KOPT-K1 (cell line): Measurements from ENCODE around the gene NAPA.

Experiments used
- H3K27ac ChIP-seq: fragments of 200-600 bp; sonication (generic); 2 replicates; pipeline ENCODE4 v1.5.1; 2016; ENCODE audit warnings: antibody characterized with exemption, mild to moderate bottlenecking, low read depth, low read length; ENCODE audit not compliant: poor library complexity, severe bottlenecking
- H3K36me3 ChIP-seq: fragments of 200-600 bp; sonication (generic); 2 replicates; pipeline ENCODE4 v1.5.1; 2017; ENCODE audit warnings: antibody characterized with exemption, mild to moderate bottlenecking, low read length, moderate library complexity; ENCODE audit not compliant: insufficient read depth
- H3K9me3 ChIP-seq: fragments of 200-600 bp; sonication (generic); 2 replicates; pipeline ENCODE4 v1.5.1; 2017; ENCODE audit warnings: antibody characterized with exemption, low read length, mild to moderate bottlenecking; ENCODE audit not compliant: insufficient read depth, poor library complexity, severe bottlenecking

NAPA gene

GRCh38 chr19:47498561-47498960 lies 16.3 kb downstream of the NAPA start:
- H3K27ac ChIP-seq, result no peak overlapping the region
- H3K36me3 ChIP-seq, result peaks cover 90% of the 10 kb centered on the region
- H3K9me3 ChIP-seq, result no peaks in the 10 kb centered on the region

- H3K36me3 ChIP-seq, result peaks cover 90% of the 10 kb centered on the region
- no peak overlapping the region for H3K27ac ChIP-seq
- H3K9me3 ChIP-seq, result no peaks in the 10 kb centered on the region
These were observed 16.9 kb downstream of the NAPA start for GRCh38 chr19:47497821-47498520.

DNA sequence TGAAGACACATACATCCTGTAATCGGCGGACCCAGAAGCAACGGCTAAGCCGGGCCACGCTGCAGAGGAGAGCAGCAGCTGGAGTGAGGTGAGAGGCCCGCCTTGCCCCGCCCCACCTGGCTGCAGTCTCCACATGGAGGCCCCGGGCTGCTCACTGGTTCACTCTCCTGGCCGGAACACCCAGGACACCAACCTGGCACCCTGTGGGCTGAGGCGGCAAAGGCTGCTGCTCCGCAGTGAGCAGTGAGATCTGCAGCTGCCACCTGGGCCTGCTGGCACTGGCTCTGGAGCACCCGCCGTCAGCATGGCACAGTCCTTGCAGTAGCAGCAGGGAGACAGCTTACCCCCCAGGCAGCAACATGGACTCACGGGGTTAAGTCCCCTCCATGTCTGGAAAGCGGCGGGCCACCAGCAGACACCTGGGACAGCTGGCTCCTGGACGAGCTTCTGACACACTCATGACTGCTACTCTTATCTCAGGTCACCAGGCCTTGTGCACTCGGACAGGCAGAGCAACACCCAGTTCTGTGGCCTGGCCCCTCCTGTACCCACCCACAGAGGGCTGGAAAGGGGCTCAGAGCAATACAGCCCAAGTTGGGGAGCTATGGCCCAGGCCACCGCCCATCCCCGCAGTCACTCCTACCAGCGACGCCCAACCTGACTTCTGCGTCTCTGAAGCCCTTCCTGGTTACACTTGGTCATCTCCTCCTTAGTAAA lies 17.7 kb downstream of the NAPA start:
- Histone ChIP-seq H3K9me3 (no peaks in the 10 kb centered on the region), H3K27ac (no peak overlapping the region), H3K36me3 (peaks cover 88% of the 10 kb centered on the region)

- peaks cover 85% of the 10 kb centered on the region for H3K36me3 ChIP-seq
- H3K27ac ChIP-seq, result peak overlapping the region; percentile 27
- no peaks in the 10 kb centered on the region for H3K9me3 ChIP-seq
These were observed 19.1 kb downstream of the NAPA start for GRCh38 chr19:47495478-47496372.

DNA sequence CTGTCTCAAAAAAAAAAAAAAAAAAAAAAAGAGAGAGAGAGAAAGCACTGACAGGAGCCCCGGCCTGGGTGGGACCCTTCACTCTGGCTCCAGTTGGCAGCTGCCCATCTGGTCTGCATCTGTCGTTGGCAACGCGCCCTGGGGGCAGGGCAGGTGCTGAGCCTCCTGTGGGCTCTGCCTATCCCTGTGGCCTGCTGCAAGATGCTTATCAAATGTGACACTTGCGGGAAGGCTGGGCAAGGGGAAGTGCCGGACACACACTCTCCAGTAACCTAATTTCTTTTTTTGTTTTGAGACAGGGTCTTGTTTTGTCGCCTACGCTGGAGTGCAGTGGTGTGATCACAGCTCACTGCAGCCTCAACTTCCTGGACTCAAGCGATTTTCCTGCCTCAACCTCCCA lies 20.1 kb downstream of the NAPA start:
- Histone ChIP-seq H3K27ac (no peak overlapping the region), H3K36me3 (peaks cover 85% of the 10 kb centered on the region), H3K9me3 (no peaks in the 10 kb centered on the region)

DNA sequence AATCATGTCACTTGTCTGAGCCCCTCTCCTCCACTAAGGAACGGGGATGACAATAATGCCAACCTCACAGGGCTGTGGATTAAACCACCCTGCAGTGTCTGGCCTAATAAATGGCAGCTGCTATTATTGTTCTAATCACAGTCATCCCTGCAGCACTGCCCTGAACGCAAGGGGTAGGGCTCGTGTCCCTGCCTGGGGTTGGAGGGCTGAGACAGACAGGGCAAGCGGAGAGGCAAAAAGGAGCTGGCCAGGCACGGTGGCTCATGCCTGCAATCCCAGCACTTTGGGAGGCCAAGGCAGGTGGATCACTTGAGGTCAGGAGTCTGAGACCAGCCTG lies 20.7 kb downstream of the NAPA start:
- H3K9me3 ChIP-seq, result no peaks in the 10 kb centered on the region
- H3K27ac ChIP-seq, result no peak overlapping the region
- peaks cover 86% of the 10 kb centered on the region for H3K36me3 ChIP-seq

GRCh38 chr19:47493378-47494210 lies 21.3 kb downstream of the NAPA start:
- H3K9me3 ChIP-seq, result no peaks in the 10 kb centered on the region
- peaks cover 82% of the 10 kb centered on the region for H3K36me3 ChIP-seq
- no peak overlapping the region for H3K27ac ChIP-seq

DNA sequence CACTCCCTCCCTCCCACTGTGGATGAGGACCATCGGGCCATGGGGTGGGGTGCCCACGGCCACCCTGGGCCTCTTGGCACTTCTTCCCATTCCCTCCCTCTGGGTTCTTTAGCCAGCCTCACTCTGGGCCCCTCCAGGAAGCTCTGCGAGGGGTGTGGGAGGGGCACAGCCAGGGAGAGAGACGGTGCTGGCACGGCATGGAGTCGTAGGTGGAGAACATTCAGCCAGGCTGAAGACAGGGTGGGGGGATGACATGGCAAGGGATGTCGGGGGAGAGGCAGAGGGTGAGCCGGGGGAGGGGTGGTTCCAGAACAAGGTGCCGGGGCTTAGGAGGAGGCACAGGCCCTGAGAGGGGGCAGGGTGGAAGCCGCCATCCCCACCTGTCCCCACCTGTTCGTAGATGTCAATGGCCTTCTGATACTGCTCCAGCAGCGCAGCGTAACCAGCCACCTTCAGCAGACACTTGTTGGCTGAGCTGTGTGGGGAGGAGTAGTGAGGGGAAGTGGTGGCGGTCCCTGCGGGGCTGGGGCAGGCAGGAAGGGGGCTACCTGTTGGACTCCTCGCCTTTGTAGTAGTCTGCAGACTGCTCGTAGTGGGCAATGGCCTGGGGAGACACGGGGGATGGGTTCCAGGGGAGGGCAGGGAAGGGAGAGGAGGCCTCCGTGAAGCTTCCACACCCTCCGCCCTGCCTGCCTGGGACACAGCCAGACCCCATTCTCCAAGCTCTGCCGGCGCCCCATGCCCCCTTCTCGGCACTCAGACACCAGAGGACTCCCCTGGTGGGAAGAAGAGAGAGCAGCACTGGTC lies 22.1 kb downstream of the NAPA start:
- Histone ChIP-seq H3K9me3 (no peaks in the 10 kb centered on the region), H3K36me3 (peaks cover 74% of the 10 kb centered on the region), H3K27ac (no peak overlapping the region)

GRCh38 chr19:47492137-47492533 lies 22.7 kb downstream of the NAPA start:
- no peaks in the 10 kb centered on the region for H3K9me3 ChIP-seq
- peaks cover 67% of the 10 kb centered on the region for H3K36me3 ChIP-seq
- H3K27ac ChIP-seq, result no peak overlapping the region

DNA sequence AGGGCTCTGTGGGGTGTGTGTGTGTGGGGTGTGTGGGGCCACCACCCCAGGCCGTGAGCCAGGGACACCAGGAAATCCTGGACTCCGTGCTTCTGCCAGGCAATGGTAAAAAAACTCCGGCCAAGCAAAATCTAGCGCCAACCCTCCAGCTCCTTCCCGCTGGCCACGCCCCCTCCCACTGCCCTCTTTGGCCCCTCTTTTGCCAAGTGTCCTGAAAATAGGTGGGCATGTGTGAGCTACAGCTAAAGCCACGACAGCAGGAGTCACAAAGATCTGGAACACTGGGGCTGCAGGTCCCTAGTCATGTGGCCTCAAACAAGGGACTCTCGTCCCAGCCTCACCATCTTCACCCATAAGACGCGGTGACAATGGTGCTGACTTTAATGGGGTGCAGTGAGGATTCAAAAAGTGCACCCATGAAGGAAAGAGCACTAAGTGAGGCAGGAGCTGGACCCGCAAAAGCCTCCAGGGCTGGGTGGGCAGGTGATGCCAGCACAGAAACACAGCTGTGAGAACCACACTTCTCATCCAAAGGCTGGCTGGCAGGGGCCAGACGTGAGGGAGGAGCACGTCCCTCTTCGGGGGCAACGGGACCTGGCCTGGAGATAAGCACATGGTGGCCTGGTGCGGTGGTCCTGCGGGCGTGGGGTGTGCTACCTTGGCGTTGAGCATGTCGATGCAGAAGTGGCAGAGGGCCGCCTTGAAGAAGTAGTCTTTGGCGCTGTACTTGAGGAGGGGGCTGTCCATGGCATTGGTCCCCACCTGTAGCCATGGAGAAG lies 23.3 kb downstream of the NAPA start:
- no peaks in the 10 kb centered on the region for H3K9me3 ChIP-seq
- H3K36me3 ChIP-seq, result peaks cover 61% of the 10 kb centered on the region
- H3K27ac ChIP-seq, result peak overlapping the region; percentile 21

DNA sequence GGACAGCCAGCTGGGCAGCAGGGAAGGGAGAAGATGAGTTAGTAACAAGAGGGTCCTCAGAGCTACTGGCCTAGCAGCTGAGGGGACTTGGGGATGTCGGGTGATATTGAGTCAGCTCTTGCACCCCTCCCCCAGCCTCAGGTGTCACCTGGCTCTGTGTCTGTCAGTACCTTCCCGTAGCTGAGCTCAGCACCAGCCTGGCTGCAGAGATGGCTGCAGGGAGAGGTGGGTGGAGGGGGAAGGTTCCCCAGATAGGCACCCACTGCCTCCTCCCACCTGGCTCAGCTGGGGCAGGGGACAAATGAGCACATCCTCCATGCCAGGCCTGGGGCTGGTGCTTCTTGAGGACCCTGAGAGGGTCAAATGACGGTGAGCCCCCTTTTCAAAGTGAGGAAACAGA lies 24.0 kb downstream of the NAPA start:
- Histone ChIP-seq H3K9me3 (no peaks in the 10 kb centered on the region), H3K27ac (peak overlapping the region; percentile 21), H3K36me3 (peaks cover 54% of the 10 kb centered on the region)

GRCh38 chr19:47490031-47490430 lies 24.8 kb downstream of the NAPA start:
- H3K36me3 ChIP-seq, result peaks cover 49% of the 10 kb centered on the region
- peak overlapping the region; percentile 44 for H3K27ac ChIP-seq
- no peaks in the 10 kb centered on the region for H3K9me3 ChIP-seq

DNA sequence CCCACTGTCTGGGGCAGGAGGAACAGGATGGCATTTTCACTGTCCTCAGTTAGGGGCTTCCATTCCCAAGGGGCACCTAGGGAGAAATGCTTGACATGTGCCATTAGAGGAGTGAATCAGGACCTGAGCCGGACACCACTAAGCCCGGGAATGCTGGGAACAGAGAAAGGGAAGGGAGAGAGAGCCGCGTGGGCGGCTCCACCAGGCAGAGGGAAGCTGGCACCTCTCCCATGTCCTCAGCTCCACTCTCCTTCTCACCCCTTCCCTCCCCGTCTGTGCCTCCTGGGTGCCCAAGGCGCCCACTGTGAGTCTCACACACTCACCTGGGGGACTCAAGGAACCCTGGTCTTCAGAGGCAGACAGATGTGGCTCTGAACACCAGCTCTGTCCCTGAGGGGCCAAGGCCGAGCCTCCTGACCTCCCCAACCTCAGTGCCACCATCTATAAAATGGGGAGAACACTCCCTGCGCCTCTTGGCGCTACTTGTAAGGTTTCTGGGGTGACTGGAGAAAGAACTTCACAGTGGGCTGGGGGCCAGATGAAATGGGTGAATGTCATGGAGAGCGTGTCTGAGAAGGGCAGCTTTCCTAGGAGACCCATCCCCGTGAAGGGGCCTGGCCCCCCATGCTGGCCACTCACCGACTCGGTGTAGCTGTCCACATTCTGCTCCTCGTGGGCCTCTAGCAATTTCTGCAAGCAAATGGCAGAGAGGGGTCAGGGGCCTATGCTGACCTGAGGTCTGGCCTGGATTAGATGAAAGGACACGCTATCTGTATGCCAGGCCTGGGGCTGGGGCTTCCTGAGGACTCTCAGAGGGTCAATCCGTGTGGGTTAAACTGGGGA lies 25.6 kb downstream of the NAPA start:
- Histone ChIP-seq H3K27ac (peak overlapping the region; percentile 44), H3K9me3 (no peaks in the 10 kb centered on the region), H3K36me3 (peaks cover 44% of the 10 kb centered on the region)
